ENCODE results near the gene OR5AR1. TPM values are rescaled to one million over a fixed set of nuclear protein-coding genes. Genes with fewer than 3 reads are reported as not detected.

OR5AR1 gene
- total RNA-seq, 1 experiment from 2014 or later: not detected

- Mint-ChIP-seq H3K9me3 (no peaks in the 10 kb centered on the region), H3K27me3 (ENCODE audit: low read depth) (no peaks in the 10 kb centered on the region), H3K27ac (peak within 1 kb of the TSS in 1 of 3 experiments; percentile 1; a peak in 1 of 7 replicates), H3K36me3 (ENCODE audit: insufficient read depth in 1 of 3, low read depth in 3 of 3) (no peaks in the 10 kb centered on the region), H3K4me1 (peaks cover 5 to 19% of the 10 kb centered on the region in 2 experiments; a peak in 2 of 4 replicates), H3K4me3 (no peak within 1 kb of the TSS)
- Histone ChIP-seq H2AFZ (ENCODE audit: low read length) (no peak within 1 kb of the TSS), H3K4ac (ENCODE audit: low read depth, low read length) (no peak within 1 kb of the TSS), H2AK5ac (ENCODE audit: insufficient read length, low read length) (no peak within 1 kb of the TSS), H3K4me1 (ENCODE audit: insufficient read depth, low read length) (no peaks in the 10 kb centered on the region), H3K79me2 (ENCODE audit: insufficient read depth, low read length) (no peaks in the 10 kb centered on the region), H2BK20ac (ENCODE audit: low read depth, low read length, poor library complexity, severe bottlenecking) (no peak within 1 kb of the TSS), H3K23ac (ENCODE audit: insufficient read length, low read depth, low read length) (no peak within 1 kb of the TSS), H3K4me2 (ENCODE audit: insufficient read depth, insufficient read length, low read length) (no peak within 1 kb of the TSS), H3T11ph (ENCODE audit: low read length) (no peak within 1 kb of the TSS), H2BK12ac (ENCODE audit: insufficient read length, low read depth, low read length) (no peak within 1 kb of the TSS), H4K91ac (ENCODE audit: insufficient read length, low read depth, low read length) (no peak within 1 kb of the TSS), H3K9ac (ENCODE audit: extremely low read depth, insufficient read length, low read length) (no peak within 1 kb of the TSS), H3K56ac (ENCODE audit: insufficient read length, low read depth, low read length) (no peak within 1 kb of the TSS), H3K9me3 (ENCODE audit: control insufficient read depth, low read depth, low read length) (no peaks in the 10 kb centered on the region), H4K20me1 (ENCODE audit: control insufficient read depth, insufficient read depth, insufficient read length) (no peaks in the 10 kb centered on the region), H2BK15ac (ENCODE audit: low read depth, low read length) (no peak within 1 kb of the TSS), H3K79me1 (ENCODE audit: insufficient read depth, low read depth, low read length, poor library complexity, severe bottlenecking) (no peaks in the 10 kb centered on the region), H3K27ac (ENCODE audit: insufficient read length, low read depth, low read length) (no peak within 1 kb of the TSS), H3K23me2 (ENCODE audit: insufficient read length, low read depth, low read length, poor library complexity, severe bottlenecking) (no peaks in the 10 kb centered on the region), H4K5ac (ENCODE audit: insufficient read length, low read depth, low read length) (no peak within 1 kb of the TSS), H2BK5ac (ENCODE audit: insufficient read length, low read length) (no peak within 1 kb of the TSS), H3K14ac (ENCODE audit: insufficient read depth, low read length) (no peak within 1 kb of the TSS), H3K27me3 (ENCODE audit: insufficient read depth, low read length) (no peaks in the 10 kb centered on the region), H2BK120ac (ENCODE audit: low read depth, low read length, poor library complexity, severe bottlenecking) (no peak within 1 kb of the TSS), H4K8ac (replicated peaks; ENCODE audit: insufficient read length, low read depth, low read length) (no peak within 1 kb of the TSS), H3K18ac (ENCODE audit: insufficient read length, low read depth, low read length) (no peak within 1 kb of the TSS)
- TF ChIP-seq, protein P1, sequence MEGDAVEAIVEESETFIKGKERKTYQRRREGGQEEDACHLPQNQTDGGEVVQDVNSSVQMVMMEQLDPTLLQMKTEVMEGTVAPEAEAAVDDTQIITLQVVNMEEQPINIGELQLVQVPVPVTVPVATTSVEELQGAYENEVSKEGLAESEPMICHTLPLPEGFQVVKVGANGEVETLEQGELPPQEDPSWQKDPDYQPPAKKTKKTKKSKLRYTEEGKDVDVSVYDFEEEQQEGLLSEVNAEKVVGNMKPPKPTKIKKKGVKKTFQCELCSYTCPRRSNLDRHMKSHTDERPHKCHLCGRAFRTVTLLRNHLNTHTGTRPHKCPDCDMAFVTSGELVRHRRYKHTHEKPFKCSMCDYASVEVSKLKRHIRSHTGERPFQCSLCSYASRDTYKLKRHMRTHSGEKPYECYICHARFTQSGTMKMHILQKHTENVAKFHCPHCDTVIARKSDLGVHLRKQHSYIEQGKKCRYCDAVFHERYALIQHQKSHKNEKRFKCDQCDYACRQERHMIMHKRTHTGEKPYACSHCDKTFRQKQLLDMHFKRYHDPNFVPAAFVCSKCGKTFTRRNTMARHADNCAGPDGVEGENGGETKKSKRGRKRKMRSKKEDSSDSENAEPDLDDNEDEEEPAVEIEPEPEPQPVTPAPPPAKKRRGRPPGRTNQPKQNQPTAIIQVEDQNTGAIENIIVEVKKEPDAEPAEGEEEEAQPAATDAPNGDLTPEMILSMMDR (conservative IDR thresholded peaks at IDR 0.05): no peak
- no CpG with 5 or more reads among the region's 1 CpG for WGBS (ENCODE audit: extremely low coverage, insufficient read length, low lambda C conversion rate)
- no peak for DNase-seq
These were observed 35.3 kb downstream of the OR5AR1 start, which contains the start of gene OR9G1 for GRCh38 chr11:56698795-56699194. Gene OR9G1, plus strand, starts transcription at chr11:56699095. Its CDS starts 1,293 bp downstream, at chr11:56700388.
